Neural cell (in vitro differentiated cells): ENCODE data around the gene STEAP4.

ENCODE experiments used
- EP300 ChIP-seq: fragments of 450-650 bp; conservative IDR thresholded peaks from 2 replicates; pipeline ENCODE4 v1.6.1; 2014; ENCODE audit warnings: antibody characterized with exemption, mild to moderate bottlenecking, moderate library complexity; ENCODE audit not compliant: poor library complexity, severe bottlenecking
- POLR2AphosphoS5 ChIP-seq: IDR thresholded peaks from 2 replicates; pipeline ENCODE4 v1.6.1; 2012
- SMC3 ChIP-seq: fragments of 450-650 bp; conservative IDR thresholded peaks from 2 replicates; pipeline ENCODE4 v1.6.1; 2014; ENCODE audit warnings: antibody characterized with exemption, mild to moderate bottlenecking, moderate library complexity; ENCODE audit not compliant: poor library complexity
- TF ChIP-seq, protein P1 (sequence below): fragments of 450-650 bp; IDR thresholded peaks from 2 replicates; pipeline ENCODE4 v1.5.1; 2014; ENCODE audit warnings: antibody characterized with exemption, mild to moderate bottlenecking, moderate library complexity; ENCODE audit not compliant: poor library complexity, severe bottlenecking

DNA sequence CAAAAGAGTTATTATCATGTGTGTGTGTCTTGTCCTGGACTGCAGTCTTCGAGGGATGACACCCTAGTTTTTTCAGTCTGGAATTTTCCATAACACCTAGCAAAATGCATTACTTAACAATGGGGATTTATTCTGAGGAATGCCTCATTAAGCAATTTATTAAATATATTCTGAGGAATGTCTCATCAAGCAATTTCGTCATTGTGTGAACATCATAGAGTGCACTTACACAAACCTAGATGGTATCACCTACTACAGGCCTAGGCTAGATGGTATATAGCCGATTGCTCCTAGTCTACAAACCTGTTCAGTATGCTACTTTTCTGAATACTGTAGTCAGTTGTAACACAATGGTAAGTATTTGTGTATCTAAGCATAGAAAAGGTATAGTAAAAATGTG lies 1.1 kb upstream of the STEAP4 start:
- TF ChIP-seq, protein P1, sequence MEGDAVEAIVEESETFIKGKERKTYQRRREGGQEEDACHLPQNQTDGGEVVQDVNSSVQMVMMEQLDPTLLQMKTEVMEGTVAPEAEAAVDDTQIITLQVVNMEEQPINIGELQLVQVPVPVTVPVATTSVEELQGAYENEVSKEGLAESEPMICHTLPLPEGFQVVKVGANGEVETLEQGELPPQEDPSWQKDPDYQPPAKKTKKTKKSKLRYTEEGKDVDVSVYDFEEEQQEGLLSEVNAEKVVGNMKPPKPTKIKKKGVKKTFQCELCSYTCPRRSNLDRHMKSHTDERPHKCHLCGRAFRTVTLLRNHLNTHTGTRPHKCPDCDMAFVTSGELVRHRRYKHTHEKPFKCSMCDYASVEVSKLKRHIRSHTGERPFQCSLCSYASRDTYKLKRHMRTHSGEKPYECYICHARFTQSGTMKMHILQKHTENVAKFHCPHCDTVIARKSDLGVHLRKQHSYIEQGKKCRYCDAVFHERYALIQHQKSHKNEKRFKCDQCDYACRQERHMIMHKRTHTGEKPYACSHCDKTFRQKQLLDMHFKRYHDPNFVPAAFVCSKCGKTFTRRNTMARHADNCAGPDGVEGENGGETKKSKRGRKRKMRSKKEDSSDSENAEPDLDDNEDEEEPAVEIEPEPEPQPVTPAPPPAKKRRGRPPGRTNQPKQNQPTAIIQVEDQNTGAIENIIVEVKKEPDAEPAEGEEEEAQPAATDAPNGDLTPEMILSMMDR, result no peak
- TF ChIP-seq POLR2AphosphoS5, result no peak
- no peak for TF ChIP-seq SMC3
- TF ChIP-seq EP300, result no peak
